Measurements from ENCODE around the gene MEP1A.
"Not testable (repeated sequence)": the region's sequence is repeated elsewhere in the genome, so short reads cannot be mapped to it uniquely, and the experiment has no call there.

The MEP1A gene, protein sequence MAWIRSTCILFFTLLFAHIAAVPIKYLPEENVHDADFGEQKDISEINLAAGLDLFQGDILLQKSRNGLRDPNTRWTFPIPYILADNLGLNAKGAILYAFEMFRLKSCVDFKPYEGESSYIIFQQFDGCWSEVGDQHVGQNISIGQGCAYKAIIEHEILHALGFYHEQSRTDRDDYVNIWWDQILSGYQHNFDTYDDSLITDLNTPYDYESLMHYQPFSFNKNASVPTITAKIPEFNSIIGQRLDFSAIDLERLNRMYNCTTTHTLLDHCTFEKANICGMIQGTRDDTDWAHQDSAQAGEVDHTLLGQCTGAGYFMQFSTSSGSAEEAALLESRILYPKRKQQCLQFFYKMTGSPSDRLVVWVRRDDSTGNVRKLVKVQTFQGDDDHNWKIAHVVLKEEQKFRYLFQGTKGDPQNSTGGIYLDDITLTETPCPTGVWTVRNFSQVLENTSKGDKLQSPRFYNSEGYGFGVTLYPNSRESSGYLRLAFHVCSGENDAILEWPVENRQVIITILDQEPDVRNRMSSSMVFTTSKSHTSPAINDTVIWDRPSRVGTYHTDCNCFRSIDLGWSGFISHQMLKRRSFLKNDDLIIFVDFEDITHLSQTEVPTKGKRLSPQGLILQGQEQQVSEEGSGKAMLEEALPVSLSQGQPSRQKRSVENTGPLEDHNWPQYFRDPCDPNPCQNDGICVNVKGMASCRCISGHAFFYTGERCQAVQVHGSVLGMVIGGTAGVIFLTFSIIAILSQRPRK

DNA sequence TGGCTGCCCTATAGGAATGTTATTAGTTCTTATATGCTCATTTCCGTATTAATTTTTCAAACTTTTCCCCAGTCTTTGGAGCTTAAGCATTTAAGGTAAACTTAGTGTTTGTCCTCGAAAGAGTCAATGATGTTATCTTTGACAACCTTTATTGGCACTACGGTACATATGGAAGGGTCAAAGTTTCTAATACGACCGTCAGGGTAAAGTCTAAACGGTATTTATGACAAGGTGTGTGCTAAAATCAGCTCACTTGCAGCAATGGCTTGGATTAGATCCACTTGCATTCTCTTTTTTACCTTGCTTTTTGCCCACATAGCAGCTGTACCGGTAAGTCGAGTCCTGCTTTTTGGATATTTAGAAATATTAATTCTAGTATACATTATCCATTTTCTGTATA lies at the start of gene MEP1A:
TSS of gene MEP1A (plus strand) at position 252 of the 400 bp plus-strand sequence. CDS start at position 262, 10 bp downstream.
- no peak for DNase-seq

DNA sequence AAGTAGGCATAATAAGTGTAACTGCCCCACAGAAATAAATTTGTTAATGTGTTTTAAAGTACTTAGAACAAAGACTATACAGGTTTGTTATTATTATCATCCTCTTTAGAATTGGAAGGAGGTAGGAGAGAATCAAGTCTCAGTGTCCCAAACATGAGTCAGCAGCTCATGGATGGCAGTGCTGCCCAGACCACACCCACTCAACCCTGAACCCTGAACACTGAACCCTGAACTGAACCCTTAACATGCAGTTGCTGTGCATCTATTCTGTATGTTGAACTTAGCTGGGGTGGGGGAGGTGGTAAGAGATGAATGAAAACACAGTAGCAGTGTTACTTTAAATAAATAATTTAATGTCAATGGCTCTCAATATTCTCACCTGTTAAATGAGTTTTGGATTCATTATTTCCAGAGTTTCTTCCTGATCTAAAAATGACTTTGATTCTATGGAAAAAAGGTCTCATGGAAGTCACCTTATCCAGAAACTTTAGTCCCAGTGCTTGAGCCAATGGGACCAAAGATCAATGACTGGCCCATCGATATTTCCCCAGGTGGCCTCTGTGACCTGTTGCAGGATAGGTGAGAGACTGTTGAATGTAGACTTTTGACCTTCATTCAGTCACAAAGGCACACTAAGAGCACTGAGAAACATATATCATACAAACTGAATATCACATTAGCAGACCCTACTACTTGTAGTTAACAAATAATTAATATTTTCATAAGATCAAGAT lies 49.6 kb upstream of the MEP1A start:
- DNase-seq, result no peak

DNA sequence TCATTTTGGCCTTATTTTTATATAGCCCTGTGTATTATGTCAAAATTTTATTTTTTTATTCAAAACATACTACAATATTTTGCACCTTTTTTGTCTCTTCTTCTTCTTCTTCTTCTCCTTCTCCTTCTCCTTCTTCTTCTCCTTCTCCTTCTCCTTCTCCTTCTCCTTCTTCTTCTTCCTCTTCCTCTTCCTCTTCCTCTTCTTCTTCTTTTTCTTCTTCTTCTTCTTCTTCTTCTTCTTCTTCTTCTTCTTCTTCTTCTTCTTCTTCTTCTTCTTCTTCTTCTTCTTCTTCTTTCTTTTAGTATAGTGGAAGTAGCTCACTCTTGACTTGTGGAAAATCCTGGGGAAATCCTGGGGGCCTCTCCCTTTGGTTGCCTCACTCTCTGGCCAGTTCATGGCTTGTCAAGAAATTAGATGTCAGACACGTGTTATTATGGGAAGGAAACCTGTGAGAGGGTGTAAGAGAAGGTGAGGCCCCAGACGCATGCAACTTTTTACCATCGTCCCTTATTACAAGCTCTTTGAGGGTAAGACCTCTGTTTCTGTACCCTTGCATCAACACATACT lies 48.9 kb upstream of the MEP1A start:
- DNase-seq, result not testable (repeated sequence)

DNA sequence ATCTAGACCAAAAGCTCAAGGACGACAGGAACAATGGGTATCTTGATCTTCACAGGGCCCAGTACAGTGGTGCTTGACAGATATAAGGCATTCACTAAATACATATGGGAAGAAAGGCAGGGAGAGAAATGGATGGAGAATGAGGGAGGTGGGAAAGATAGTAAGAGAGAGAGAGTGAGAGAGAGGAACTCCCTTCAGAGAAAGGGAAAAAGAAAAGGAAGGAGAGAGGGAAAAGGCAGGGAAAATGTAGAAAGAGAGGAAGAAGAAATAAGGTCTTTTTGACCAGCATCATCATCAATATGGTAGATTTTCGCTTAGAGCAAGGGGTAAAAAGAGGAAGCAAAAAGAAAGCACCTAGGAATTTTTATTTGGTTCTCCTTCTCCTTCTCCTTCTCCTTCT lies 47.2 kb upstream of the MEP1A start:
- no peak for DNase-seq

DNA sequence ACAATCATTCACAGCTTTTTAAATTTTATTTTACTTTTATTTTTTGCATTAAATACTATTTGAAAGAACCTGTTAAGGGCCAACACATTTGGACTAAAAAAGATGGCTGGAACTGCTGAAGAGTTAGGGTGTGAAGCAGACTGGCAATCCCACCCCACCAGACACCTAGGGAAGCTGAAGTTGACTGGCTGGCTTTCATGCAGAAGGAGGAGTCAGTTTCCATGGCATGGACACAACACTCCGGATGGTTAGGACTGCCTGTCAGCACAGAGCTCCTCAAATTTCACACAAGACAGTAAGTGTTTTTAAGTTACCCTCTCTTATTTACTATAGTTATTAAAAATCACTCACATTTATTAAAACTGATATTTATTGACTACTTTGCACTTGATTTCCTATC lies 46.5 kb upstream of the MEP1A start, which contains the start of gene ANKRD66:
TSS of gene ANKRD66 (plus strand) at position 238 of the 400 bp plus-strand sequence. CDS start 5,016 bp downstream, outside the sequence.
- DNase-seq, result no peak

DNA sequence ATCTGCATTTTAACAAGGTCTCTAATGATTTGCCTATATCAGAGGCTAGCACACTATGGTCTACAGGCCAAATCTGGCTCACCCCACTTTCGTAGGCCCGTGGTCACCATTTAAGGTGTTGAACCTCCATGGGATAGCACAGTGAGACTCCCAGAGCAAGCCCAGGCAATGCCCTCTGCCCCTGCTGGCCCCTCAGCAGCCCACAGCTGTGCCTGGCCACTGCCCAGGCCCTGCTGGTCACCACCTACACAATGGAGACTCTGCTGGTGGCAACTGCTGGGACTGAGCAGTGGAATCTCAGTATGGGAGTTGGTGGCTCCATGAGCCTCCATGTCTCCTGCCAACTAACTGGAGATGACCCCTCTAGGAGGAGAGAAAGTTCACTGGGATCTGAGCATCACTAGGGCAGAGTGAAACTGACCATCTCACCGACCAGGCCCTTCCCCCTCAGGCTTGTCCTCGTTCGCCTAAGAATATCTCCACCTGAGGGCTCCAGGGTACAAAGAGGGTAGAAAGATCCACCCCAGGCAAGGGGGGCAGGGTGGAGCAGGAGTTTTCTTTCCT lies 44.2 kb upstream of the MEP1A start:
- DNase-seq, result no peak

DNA sequence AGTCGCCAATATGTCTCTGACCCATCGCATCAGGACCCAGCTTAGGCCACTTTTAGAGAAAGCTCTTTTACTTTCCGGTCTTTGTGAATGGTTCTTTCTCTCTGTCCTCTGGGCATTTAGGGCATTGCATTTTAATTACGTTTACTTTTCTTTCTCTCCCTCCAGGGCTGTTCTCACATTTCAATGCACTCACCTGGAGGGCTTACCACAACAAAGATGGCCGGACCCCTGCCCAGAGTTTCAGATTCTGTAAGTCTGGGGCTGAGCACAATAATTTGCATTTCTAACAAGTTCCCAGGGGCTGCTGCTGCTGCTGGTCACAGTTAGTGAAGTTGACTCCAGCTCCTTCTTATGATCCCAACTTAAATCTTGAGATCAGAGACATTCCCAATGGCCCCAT lies 43.5 kb upstream of the MEP1A start:
- DNase-seq, result no peak

DNA sequence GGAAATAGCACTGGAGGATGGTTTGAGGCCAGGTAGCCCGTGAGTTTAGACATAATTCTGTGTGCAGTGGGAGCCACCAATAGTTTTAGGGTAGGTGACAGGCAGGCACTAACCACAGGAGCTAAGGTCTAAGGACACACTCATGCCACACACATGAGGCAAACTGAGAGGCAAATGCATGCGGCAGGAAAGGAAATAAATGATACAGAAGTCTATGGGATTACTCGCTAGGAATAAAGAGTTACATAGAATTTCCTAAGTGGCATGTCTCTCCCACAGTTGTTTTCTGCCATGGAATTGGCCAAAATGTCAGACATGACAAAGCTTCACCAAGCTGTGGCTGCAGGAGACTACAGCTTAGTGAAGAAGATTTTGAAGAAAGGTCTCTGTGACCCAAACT lies 41.5 kb upstream of the MEP1A start:
- DNase-seq, result no peak

DNA sequence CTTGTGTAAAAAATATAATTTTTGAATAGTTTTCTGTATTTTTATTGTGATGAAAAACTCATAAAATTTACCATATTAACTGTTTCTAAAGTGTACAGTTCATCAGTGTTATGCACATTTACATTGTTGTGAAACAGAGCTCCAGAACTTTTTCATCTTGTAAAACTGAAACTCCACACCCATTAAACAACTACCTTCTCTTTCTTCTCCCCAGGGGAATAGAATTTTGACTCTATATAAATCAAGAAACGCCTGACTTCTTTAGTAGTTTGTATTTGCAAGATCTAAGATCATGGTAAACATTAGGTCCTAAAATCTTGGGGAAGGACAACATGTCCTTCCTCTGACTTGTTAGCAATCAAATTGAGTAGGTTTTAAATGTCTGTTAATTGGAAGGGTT lies 37.3 kb upstream of the MEP1A start:
- DNase-seq, result no peak

DNA sequence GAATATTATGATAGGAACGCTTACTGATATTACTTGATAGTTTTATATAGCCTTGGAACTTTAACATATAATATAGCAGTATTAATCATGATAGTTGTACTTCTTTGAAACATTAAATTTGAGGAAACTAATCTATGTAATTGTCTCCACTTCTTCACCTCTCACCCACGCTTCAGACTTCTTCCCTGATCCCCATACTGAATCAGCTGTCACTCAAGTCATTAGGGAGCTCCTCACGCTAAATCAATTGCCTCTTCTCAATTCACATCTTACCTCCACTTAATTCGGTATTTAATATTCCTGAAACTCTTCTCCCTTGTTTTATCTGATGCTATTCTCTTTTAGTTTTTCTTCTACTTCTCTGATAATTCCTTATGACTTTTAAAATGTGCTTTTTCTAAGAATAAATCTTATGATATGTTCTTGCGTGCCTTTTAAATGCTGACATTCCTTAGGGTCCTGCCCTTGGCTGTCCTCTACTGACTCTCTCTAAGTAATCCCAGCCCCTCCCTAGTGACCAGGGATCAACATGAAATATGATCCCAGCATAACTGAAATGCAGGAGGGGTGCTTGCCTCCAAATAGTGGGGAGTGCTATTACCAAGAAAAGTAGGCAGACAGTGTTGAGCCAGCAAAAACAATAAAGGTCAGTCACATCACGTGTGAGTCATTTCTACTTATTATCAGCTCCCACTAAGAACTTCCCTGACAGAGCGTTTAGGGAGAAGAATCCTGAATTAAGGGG lies 36.5 kb upstream of the MEP1A start:
- DNase-seq, result no peak

DNA sequence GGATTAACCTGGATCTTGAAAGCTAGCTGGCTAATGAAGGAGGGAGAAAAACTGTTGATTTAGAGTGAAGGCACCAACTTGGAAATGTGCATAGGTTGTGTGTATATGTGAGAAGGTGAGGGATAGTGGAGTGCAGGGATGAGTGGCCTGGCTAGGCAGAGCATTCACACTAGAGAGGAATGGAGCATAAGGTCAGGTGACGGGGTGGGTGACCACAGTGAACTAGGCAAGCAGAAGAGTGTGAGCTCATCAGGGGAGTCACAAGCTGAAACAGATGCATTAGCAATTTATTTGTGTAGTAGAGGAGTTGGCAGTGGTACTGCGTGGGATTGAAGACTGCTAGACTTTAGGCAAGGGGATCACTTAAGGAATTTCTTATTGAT lies 36.0 kb upstream of the MEP1A start:
- no peak for DNase-seq

DNA sequence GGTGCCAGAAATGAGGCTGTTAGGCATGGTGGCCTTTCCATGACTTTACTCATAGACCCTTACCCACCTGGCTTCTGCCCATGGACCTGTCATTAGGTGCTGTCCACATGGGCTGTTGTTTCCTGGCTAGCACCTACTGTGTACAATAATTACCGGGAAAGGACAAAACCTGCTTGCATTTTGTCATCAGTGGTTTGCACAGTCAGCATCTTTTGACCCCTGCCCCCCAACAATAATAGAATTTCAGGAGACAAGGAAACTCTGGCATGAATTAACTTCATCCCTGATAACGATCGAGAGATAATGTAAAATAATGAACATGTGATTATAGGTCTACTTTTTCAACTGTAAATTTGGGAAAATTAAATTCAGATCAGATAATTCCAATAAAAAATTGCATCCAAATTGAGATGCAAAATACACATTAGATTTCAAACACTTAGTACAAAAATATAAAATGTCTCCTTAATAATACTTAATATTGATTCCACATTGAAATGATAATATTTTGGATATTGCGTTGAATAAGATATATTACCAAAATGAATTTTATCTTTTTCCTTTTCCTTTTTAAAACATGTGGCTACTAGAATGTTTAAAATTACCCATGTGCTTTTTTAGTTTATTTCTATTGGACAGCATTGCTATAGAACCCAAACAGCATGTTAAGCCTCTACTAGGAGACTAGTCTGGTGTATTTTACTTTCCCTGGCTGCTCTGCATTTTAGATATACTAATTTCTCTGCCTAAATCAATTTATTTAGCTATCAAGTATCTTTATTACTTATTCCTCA lies 34.0 kb upstream of the MEP1A start:
- DNase-seq, result no peak

DNA sequence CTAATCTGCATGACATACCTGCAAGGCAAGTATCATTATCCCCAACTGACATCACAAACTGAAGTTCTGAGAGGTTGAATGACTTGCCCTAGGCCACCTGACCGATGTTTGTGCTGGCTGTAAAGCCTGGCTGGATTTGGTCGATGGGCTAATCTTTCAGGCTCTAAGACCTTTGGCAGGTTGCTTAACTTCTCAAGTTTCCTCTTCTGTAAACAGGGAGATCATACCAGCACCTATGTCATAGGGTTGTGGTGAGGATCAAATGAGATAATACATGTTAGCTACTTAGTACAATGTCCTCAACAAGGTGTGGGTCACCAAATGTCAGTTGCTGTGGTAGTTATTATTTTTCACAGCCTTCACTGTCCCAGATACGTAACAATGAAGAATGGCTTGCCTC lies 32.3 kb upstream of the MEP1A start:
- DNase-seq, result no peak

DNA sequence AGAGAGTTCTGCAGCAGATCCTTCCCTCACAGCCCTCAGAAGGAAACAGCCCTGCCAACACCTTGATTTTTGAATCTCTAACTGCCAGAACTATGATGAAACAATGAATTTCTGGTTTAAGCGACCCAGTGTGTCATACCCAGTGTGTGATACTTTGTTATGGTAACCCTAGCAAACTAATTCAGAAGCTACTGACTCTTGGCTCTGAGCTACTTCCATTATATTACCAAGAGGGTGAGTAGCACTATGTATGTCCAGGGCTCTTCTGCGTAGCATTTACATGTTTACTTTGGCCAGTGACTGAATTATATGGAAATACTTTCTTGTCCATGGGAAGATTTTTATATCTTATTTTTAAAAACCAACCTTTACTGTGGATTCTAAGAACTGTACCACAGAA lies 29.7 kb upstream of the MEP1A start:
- no peak for DNase-seq

DNA sequence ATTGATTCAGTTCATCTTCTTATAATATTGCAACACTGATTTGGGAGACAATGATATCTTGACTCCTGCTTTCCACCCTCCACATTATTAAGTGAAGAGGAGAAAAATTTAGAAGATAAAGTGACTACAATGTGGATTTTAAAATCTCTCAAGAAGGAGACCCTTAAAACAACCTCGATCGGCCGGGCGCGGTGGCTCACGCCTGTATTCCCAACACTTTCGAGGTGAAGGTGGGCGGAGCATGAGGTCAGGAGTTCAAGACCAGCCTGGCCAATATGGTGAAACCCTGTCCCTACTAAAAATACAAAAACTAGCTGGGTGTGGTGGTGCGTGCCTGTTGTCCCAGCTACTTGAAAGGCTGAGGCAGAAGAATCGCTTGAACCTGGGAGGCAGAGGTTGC lies 28.9 kb upstream of the MEP1A start:
- not testable (repeated sequence) for DNase-seq

DNA sequence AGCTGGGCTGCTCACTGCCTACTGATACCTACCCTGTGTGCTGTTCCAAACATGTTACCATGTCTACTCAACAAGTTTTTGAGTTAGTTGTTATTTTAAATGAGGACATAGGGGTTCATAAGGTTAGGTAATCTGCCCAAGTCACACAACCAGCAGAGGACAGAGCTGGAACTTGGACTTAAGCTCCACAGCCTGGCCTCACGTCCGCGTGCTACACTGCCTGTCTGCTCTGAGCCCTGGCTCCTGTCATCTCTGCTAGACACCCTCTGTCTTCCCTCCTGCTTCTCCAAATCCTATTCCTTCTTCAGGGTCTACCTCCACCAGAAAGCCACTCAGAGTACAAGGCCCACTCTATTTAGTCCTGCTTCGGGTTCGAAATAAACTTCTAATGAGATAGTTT lies 28.2 kb upstream of the MEP1A start:
- no peak for DNase-seq

DNA sequence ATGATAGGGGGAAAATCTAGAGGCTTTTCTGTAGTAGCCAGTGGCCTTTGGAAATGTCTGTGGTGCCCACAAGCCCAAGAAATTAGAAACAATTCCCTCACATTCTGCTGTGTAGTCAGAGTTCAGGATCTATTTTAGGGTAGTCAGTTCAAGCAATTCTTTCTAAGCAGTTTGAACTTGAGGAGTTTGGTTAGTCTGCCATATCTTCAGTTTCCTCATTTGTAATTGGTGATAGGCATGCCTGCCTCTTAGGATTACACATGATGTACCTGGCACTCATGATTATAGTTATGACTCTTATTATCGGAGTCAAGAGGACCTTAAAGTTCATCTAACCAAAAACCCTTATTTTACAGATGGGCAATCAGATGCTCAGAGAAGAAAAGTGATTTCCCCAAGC lies 21.2 kb upstream of the MEP1A start:
- no peak for DNase-seq

DNA sequence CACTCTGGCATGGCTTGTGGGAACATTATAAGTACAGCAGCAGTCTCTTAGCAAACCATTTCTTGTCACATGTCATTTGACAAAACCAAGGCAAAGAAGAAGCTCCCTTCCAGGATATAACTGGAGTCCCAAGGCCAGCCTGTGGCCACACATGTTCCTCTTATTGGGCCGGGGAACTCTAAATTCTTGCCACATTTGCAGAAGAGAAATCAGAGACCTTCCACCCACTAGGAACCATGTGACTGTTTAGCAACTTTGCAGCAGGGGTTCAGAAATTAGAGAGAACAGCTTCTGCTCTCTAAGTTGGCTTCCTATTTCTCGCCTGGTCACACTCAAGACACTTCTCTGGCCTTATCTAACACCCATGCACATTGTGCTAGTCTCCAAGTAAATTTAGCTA lies 20.4 kb upstream of the MEP1A start:
- no peak for DNase-seq

DNA sequence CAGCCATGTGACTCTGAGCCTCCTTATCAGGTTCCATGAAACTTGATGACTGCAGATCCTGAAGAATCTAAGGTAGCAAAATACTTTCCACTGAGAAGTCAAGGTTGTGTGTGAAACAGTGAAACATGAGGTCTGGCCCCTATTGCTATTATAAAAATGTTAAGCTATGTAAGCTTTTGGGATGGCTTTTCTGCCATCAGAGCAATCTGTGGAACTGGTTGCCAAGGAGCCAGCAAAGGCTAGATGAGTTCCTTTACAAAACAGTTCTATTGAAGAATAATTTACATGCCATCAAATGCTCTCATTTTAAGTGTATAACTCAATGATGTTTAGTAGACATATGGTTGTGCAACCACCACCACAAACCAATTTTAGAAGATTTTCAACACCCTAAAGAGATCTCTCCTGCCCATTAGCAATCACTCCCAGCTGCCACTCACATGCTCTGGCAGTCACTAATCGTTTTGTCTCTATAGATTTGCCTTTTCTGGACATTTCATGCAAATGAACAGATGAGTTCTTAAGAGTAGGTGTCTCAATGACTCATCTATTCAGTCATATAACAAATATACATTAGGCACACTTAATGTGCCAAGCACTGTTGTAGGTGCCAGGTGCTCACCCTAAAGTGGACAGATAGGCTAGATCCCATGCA lies 19.9 kb upstream of the MEP1A start:
- no peak for DNase-seq

DNA sequence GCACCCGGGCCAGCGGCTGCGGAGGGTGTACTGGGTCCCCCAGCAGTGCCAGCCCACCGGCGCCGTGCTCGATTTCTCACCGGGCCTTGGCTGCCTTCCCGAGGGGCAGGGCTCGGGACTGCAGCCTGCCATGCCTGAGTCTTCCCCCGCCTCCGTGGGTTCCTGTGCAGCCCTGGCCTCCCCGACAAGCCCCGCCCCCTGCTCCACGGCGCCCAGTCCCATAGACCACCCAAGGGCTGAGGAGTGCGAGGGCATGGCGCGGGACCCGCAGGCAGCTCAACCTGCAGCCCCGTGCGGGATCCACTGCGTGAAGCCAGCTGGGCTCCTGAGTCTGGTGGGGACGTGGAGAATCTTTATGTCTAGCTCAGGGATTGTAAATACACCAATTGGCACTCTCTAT lies 18.5 kb upstream of the MEP1A start:
- not testable (repeated sequence) for DNase-seq

All from activated CD4-positive, alpha-beta T cell treated with anti-CD3 and anti-CD28 coated beads, Interleukin-2, amount 50 U/mL, for 4 hours (primary cell).